ENCODE results near the gene IL5. TPM values are rescaled to one million over a fixed set of nuclear protein-coding genes. Genes with fewer than 3 reads are reported as not detected.
"Not testable (repeated sequence)": the region's sequence is repeated elsewhere in the genome, so short reads cannot be mapped to it uniquely, and the experiment has no call there.

The IL5 gene
- not detected in 2 replicates for total RNA-seq (ENCODE audit: low replicate concordance)
- long read RNA-seq = 0 reads

DNA sequence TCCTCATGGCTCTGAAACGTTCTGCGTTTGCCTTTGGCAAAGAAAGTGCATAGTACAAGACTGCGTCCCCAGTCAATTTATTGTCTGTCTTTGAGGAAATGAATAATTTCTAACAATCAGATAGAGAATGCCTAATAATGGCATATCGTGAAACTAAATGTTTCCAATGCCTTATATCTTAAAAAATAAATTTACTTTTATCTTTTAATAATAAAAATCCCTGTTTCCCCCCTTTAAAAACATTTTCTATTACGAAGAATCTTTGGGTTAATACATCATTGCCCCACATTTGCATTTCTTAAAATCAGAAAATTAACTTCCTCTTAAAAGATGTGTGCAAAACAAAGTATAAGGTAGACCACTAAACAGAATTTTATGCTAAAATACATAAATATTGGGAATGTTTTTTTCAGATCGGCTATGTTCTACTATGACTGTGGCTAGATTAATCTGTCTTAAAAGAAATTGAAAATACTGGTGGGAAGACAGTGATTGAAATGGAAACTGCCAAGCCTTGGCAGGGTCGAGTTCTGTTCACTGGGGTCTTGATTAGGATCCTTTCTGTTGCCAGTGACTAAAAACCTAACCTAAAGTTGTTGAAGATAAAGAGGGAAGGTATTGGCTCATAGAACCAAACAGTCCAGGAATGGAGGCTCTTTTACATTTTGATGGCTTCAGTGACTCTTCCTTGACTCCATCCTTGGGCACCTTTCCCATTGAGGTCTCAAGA lies at the start of gene IL5:
Gene IL5, minus strand, starts transcription at position 51 of the 730 bp plus-strand sequence. Its CDS starts 44 bp downstream, at position 7.
- H3K4me1 Mint-ChIP-seq (ENCODE audit: unreplicated experiment) = no peaks in the 10 kb centered on the region
- peaks cover 3% of the 10 kb centered on the region for H3K27me3 Mint-ChIP-seq
- H3K27ac Mint-ChIP-seq = no peak within 1 kb of the TSS
- no peaks in the 10 kb centered on the region for H3K9me3 Mint-ChIP-seq
- no peak for DNase-seq (ENCODE audit: extremely low spot score, unreplicated experiment)
- H3K4me3 Mint-ChIP-seq = no peak within 1 kb of the TSS
- H3K36me3 Mint-ChIP-seq = no peaks in the 10 kb centered on the region
- TF ChIP-seq, protein P1, sequence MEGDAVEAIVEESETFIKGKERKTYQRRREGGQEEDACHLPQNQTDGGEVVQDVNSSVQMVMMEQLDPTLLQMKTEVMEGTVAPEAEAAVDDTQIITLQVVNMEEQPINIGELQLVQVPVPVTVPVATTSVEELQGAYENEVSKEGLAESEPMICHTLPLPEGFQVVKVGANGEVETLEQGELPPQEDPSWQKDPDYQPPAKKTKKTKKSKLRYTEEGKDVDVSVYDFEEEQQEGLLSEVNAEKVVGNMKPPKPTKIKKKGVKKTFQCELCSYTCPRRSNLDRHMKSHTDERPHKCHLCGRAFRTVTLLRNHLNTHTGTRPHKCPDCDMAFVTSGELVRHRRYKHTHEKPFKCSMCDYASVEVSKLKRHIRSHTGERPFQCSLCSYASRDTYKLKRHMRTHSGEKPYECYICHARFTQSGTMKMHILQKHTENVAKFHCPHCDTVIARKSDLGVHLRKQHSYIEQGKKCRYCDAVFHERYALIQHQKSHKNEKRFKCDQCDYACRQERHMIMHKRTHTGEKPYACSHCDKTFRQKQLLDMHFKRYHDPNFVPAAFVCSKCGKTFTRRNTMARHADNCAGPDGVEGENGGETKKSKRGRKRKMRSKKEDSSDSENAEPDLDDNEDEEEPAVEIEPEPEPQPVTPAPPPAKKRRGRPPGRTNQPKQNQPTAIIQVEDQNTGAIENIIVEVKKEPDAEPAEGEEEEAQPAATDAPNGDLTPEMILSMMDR (conservative IDR thresholded peaks at IDR 0.05) = no peak

DNA sequence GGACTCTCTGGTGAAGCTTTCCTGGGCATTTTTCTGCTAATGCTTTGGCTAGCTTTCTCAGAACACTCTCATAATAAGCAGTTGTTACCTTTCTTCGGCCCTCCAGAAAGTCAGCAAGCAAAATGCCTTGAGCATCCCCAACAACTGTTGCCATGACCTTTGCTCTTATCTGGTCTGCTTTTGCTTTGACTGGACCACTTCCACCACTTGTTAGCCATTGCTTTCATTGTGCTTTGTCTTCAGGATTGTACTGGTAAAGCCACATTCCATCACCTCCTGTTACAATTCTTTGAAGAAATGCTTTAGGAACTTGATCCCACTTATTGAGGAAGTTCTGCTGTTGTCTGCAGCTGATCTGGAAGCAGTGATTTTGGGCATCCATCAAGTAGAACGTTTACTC lies 49.2 kb upstream of the IL5 start:
- DNase-seq (ENCODE audit: extremely low spot score, unreplicated experiment) = no peak
- TF ChIP-seq, protein P1 (conservative IDR thresholded peaks at IDR 0.05) = no peak
- Mint-ChIP-seq H3K27ac (no peak overlapping the region), H3K27me3 (no peaks in the 10 kb centered on the region), H3K4me3 (no peak overlapping the region), H3K4me1 (ENCODE audit: unreplicated experiment) (no peaks in the 10 kb centered on the region), H3K9me3 (no peaks in the 10 kb centered on the region), H3K36me3 (peaks cover 31% of the 10 kb centered on the region)

DNA sequence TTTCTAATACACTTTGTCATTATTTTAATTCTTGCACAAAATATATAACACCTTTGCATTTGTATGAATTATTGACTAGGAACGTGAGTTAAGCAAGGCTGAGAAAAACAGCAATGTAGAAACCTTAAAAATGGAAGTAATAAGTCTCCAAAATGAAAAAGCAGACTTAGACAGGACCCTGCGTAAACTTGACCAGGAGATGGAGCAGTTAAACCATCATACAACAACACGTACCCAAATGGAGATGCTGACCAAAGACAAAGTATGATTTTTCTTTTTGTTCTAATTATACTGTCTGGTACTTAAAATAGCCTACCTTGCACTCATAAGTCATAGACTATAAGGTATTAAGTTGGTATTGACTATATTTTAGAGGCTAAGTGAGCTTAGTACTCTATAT lies 47.8 kb upstream of the IL5 start:
- Mint-ChIP-seq H3K27ac (no peak overlapping the region), H3K4me1 (ENCODE audit: unreplicated experiment) (no peaks in the 10 kb centered on the region), H3K9me3 (no peaks in the 10 kb centered on the region), H3K4me3 (no peak overlapping the region), H3K27me3 (no peaks in the 10 kb centered on the region), H3K36me3 (peaks cover 22% of the 10 kb centered on the region)
- no peak for DNase-seq (ENCODE audit: extremely low spot score, unreplicated experiment)
- TF ChIP-seq, protein P1 (conservative IDR thresholded peaks at IDR 0.05) = peak; percentile 48

DNA sequence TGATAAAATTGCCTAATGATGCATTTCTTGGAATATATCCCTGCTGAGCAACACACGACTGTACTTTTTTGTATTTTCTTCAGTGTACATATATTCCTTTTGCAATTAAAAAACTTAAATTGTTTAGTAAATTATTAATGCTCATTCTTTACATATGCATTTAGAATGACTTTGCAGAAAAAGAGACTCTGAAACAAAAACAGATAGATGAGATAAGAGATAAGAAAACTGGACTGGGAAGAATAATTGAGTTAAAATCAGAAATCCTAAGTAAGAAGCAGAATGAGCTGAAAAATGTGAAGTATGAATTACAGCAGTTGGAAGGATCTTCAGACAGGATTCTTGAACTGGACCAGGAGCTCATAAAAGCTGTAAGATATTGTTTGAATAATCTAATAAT lies 46.1 kb upstream of the IL5 start:
- Mint-ChIP-seq H3K4me3 (no peak overlapping the region), H3K36me3 (peaks cover 22% of the 10 kb centered on the region), H3K27ac (no peak overlapping the region), H3K27me3 (no peaks in the 10 kb centered on the region), H3K9me3 (no peaks in the 10 kb centered on the region), H3K4me1 (ENCODE audit: unreplicated experiment) (no peaks in the 10 kb centered on the region)
- TF ChIP-seq, protein P1 (conservative IDR thresholded peaks at IDR 0.05) = no peak
- DNase-seq (ENCODE audit: extremely low spot score, unreplicated experiment) = no peak

DNA sequence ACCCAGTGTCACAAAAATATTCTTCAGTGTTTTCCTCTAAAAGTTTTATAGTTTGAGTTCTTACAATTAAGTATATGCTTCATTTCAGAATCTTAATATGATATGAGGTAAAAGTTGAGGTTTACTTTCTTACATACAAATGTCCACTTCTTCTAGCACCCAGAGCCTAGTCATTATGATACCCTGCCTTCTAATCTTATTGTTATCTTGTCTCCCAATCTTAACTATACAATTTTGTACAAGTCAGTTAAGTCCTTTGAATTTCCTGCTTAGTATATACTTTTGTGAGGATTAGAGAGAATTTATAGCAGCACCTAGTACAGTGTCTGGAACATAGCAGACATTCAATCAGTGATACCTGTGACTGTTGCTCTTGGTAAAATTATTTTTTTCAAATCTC lies 42.7 kb upstream of the IL5 start:
- no peak overlapping the region for H3K27ac Mint-ChIP-seq
- no peaks in the 10 kb centered on the region for H3K9me3 Mint-ChIP-seq
- H3K4me1 Mint-ChIP-seq (ENCODE audit: unreplicated experiment) = no peaks in the 10 kb centered on the region
- no peak overlapping the region for H3K4me3 Mint-ChIP-seq
- DNase-seq (ENCODE audit: extremely low spot score, unreplicated experiment) = no peak
- TF ChIP-seq, protein P1 (conservative IDR thresholded peaks at IDR 0.05) = no peak
- peaks cover 25% of the 10 kb centered on the region for H3K36me3 Mint-ChIP-seq
- H3K27me3 Mint-ChIP-seq = no peaks in the 10 kb centered on the region

DNA sequence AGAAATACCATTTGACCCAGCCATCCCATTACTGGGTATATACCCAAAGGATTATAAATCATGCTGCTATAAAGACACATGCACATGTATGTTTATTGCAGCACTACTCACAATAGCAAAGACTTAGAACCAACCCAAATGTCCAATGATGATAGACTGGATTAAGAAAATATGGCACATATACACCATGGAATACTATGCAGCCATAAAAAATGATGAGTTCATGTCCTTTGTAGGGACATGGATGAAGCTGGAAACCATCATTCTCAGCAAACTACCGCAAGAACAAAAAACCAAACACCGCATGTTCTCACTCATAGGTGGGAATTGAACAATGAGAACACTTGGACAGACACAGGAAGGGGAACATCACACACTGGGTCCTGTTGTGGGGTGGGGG lies 41.2 kb upstream of the IL5 start:
- H3K9me3 Mint-ChIP-seq; H3K27me3 Mint-ChIP-seq; H3K27ac Mint-ChIP-seq; DNase-seq (ENCODE audit: extremely low spot score, unreplicated experiment); H3K4me3 Mint-ChIP-seq; H3K4me1 Mint-ChIP-seq (ENCODE audit: unreplicated experiment): not testable (repeated sequence)
- peaks cover 21% of the 10 kb centered on the region for H3K36me3 Mint-ChIP-seq

All from type B pancreatic cell (in vitro differentiated cells).